AG09319 (cell line): Measurements from ENCODE around the gene PDE4D.

Experiments used
- DNase-seq: peaks from one replicate; pipeline ENCODE4 v3.0.0-alpha.2; 2010; ENCODE audit warnings: low read depth; ENCODE audit errors: extremely low read depth
- TF ChIP-seq, protein P1 (sequence below): IDR thresholded peaks from 2 replicates; pipeline ENCODE4 v1.5.1; 2011; ENCODE audit warnings: low read depth, mild to moderate bottlenecking, inconsistent platforms, low read length, moderate library complexity

Gene PDE4D

GRCh38 chr5:58930520-58930919, 963.0 kb downstream of the PDE4D start:
- DNase-seq: no peak

GRCh38 chr5:58929726-58930125, 963.8 kb downstream of the PDE4D start:
- no peak for DNase-seq

More at GRCh38 chr5:58930520-58930919, 963.0 kb downstream of the PDE4D start:
- TF ChIP-seq, protein P1, sequence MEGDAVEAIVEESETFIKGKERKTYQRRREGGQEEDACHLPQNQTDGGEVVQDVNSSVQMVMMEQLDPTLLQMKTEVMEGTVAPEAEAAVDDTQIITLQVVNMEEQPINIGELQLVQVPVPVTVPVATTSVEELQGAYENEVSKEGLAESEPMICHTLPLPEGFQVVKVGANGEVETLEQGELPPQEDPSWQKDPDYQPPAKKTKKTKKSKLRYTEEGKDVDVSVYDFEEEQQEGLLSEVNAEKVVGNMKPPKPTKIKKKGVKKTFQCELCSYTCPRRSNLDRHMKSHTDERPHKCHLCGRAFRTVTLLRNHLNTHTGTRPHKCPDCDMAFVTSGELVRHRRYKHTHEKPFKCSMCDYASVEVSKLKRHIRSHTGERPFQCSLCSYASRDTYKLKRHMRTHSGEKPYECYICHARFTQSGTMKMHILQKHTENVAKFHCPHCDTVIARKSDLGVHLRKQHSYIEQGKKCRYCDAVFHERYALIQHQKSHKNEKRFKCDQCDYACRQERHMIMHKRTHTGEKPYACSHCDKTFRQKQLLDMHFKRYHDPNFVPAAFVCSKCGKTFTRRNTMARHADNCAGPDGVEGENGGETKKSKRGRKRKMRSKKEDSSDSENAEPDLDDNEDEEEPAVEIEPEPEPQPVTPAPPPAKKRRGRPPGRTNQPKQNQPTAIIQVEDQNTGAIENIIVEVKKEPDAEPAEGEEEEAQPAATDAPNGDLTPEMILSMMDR: no peak

DNA sequence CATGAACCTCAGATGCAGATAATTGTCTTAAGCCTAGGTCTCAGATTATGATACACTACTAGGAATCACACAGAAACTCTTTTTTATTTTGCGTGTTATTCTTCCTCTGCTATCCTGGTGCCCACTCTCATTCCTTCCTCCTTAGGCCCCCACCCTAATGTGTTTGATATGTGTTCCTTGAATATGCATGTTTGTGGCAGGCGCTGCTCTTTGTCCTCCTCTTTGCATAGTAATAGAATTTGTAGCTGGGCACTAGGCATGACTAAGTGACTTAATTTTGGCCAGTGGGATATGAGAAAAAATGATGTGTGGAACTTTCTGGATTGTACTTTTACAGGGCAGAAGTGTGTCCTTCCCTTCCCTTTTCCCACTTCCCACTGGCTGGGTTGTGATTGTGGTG, 965.6 kb downstream of the PDE4D start:
- TF ChIP-seq, protein P1: no peak

More at GRCh38 chr5:58929726-58930125, 963.8 kb downstream of the PDE4D start:
- TF ChIP-seq, protein P1: no peak

DNA sequence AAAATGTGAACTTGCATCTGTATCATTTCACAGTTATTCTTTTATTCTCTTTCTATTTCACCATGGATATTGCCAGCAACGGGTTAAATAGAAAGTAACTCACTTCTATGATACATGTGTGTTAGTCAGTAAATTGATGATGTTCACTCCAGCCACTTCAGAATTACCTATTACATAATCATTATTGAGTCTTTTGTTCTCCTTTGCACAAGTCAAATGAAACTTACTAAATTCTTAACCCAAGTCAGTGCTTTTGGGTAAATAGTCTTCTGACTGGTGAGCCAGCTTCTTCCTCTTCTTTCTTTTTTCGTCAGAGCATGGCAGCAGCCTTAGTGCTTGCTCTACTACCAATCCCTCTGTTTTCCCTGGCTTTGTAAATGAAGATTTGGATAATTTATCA, 966.3 kb downstream of the PDE4D start:
- no peak for DNase-seq
- TF ChIP-seq, protein P1: no peak

More for the DNA sequence above, 965.6 kb downstream of the PDE4D start:
- no peak for DNase-seq

DNA sequence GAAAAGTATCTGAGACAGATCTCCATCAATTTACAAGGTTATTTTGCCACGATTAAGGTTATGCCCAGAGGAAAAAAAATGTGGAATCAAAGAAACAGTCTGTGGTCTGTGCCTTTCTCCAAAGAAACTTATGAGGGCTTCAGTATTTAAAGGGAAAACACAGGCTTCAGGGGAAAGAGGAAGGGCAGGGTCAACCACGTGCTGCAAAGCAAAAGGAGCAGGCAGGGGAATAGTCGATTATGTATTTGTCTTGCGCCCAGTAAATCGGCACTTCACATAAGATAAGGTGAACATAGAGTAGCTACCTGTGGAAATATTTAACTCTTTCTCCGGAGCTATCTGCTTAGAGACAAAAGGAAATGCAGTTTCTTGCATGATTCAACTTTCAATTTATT, 967.0 kb downstream of the PDE4D start:
- no peak for DNase-seq
- TF ChIP-seq, protein P1: no peak

DNA sequence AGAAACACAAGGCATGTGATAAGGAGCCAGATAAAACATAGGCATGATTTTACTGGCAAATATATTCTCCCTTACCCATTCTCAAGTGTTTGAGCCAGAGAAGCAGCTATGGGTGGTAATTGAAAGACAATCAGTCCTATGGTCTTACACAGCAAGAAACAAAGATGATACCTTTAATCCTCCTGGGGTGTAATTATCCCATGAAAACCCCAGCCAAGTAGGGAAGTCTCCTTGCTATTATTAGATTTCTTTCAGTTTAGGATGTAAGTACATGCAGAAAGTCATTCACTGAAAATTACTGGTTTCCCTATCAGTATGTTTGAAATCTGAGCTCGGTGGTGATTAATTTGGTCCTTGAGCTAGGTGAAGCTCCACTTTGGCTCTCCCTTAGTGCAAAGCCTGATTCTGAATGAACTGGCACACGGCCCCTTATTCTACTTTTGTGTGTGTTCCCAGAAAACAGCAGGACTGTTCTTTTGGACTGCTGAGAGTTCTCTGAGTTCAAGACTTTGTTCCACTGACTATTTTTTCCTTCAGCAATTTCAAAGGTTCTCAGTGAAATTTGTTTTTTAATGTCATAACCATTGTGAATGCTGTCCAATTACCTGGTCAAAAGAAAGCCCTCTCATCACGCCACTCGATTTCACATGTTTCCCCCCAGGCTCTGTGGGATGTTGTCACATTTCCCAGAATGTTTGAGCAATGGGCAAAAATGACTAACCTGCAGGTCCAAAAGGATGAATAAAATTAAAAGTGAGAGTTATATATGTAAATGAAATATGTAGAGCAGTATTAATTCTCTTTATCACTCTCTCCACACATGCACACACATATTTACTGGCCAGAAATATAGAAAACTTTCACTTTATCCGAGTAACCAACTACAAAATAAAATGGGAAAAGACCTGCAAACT, 967.6 kb downstream of the PDE4D start:
- TF ChIP-seq, protein P1: no peak
- DNase-seq: no peak

GRCh38 chr5:58924306-58924705, 969.2 kb downstream of the PDE4D start:
- TF ChIP-seq, protein P1: no peak
- no peak for DNase-seq
